HepG2 (cell line): Measurements from ENCODE around the gene TPGS1. TPM values are rescaled to one million over a fixed set of nuclear protein-coding genes. Genes with fewer than 3 reads are reported as not detected.

Experiments used
- ATF7-NPFF ChIP-seq: sonication (generic); formaldehyde crosslinking; IDR thresholded peaks from 2 replicates; pipeline ENCODE4 v1.8.1; 2023; ENCODE audit warnings: mild to moderate bottlenecking, low read depth, missing genetic modification reagents, moderate library complexity
- CHD2 ChIP-seq: IDR thresholded peaks from 2 replicates; pipeline ENCODE4 v1.6.1; 2011; ENCODE audit warnings: low read depth, low read length, improper control_type of control experiment
- DMAP1 ChIP-seq: IDR thresholded peaks from 2 replicates; pipeline ENCODE4 v1.6.1; 2016
- ELF4 ChIP-seq: sonication (generic); formaldehyde crosslinking; IDR thresholded peaks from 2 replicates; pipeline ENCODE4 v1.5.0; 2020; ENCODE audit warnings: missing genetic modification reagents, mild to moderate bottlenecking, moderate library complexity, borderline replicate concordance
- GATA4 ChIP-seq: sonication (generic); IDR thresholded peaks from 2 replicates; pipeline ENCODE4 v1.6.1; 2016; ENCODE audit warnings: antibody characterized with exemption, low read depth, borderline replicate concordance
- GLI4 ChIP-seq: sonication (generic); formaldehyde crosslinking; IDR thresholded peaks from 2 replicates; pipeline ENCODE4 v1.5.1; 2020; ENCODE audit warnings: missing genetic modification reagents, mild to moderate bottlenecking, moderate library complexity, borderline replicate concordance
- ISL2 ChIP-seq: sonication (generic); formaldehyde crosslinking; IDR thresholded peaks from 2 replicates; pipeline ENCODE4 v1.5.0; 2020; ENCODE audit warnings: missing genetic modification reagents
- KLF6 ChIP-seq: IDR thresholded peaks from 2 replicates; pipeline ENCODE4 v1.8.0; 2016; ENCODE audit warnings: missing biosample characterization, missing genetic modification reagents
- KMT2A ChIP-seq: sonication (generic); formaldehyde crosslinking; IDR thresholded peaks from 2 replicates; pipeline ENCODE4 v1.4.0; 2020; ENCODE audit warnings: missing genetic modification reagents
- MAX ChIP-seq: IDR thresholded peaks from 2 replicates; pipeline ENCODE4 v1.6.1; 2012; ENCODE audit warnings: inconsistent platforms
- MZF1 ChIP-seq: sonication (generic); formaldehyde crosslinking; IDR thresholded peaks from 2 replicates; pipeline ENCODE4 v1.8.1; 2023; ENCODE audit warnings: mild to moderate bottlenecking, missing genetic modification reagents, borderline replicate concordance
- PHF21A ChIP-seq: sonication (generic); formaldehyde crosslinking; IDR thresholded peaks from 2 replicates; pipeline ENCODE4 v1.5.0; 2020; ENCODE audit warnings: mild to moderate bottlenecking, missing genetic modification reagents
- PRPF4 ChIP-seq: fragments of 200-400 bp; formaldehyde crosslinking; IDR thresholded peaks from 2 replicates; pipeline ENCODE4 v1.6.1; 2016; ENCODE audit warnings: low read length, low read depth; ENCODE audit not compliant: poor library complexity, severe bottlenecking
- STAG1 ChIP-seq: sonication (generic); formaldehyde crosslinking; IDR thresholded peaks from 2 replicates; pipeline ENCODE4 v1.4.0; 2020; ENCODE audit warnings: missing genetic modification reagents
- THAP11 ChIP-seq: IDR thresholded peaks from 2 replicates; pipeline ENCODE4 v1.6.1; 2016; ENCODE audit warnings: missing biosample characterization, missing genetic modification reagents
- YEATS4 ChIP-seq: sonication (generic); formaldehyde crosslinking; IDR thresholded peaks from 2 replicates; pipeline ENCODE4 v1.4.0; 2020; ENCODE audit warnings: missing genetic modification reagents, borderline replicate concordance
- YY1 ChIP-seq: IDR thresholded peaks from 2 replicates; pipeline ENCODE4 v1.6.1; 2011; ENCODE audit warnings: low read length, low read depth, moderate library complexity, mild to moderate bottlenecking; ENCODE audit not compliant: insufficient read depth, insufficient replicate concordance
- ZNF280B ChIP-seq: sonication (generic); formaldehyde crosslinking; IDR thresholded peaks from 2 replicates; pipeline ENCODE4 v1.5.0; 2020; ENCODE audit warnings: missing genetic modification reagents, mild to moderate bottlenecking, borderline replicate concordance
- ZNF335 ChIP-seq: sonication (generic); formaldehyde crosslinking; IDR thresholded peaks from 2 replicates; pipeline ENCODE4 v1.4.0; 2020; ENCODE audit warnings: missing genetic modification reagents
- ZNF34 ChIP-seq: sonication (generic); formaldehyde crosslinking; IDR thresholded peaks from 2 replicates; pipeline ENCODE4 v1.4.0; 2020; ENCODE audit warnings: mild to moderate bottlenecking, missing genetic modification reagents, borderline replicate concordance
- ZNF644 ChIP-seq: IDR thresholded peaks from 2 replicates; pipeline ENCODE4 v1.6.1; 2016; ENCODE audit warnings: low read depth
- polyA plus RNA-seq, 8 experiments: library from polyadenylated mRNA; depleted of rRNA in 3 of 8; stranded (reverse) in 7 of 8; unstranded in 1 of 8; fragments of >200 nt; fragmentation: Illumina TruSeq in 4 of 8; extraction: Trizol in 4 of 8; gene quantifications; 2 replicates each; pipeline versions ENCODE4 v1.2.1 to v1.2.3, GENCODE V29; 2011 to 2016; ENCODE audit warnings: low read depth in 4 of 8, missing spikeins in 1 of 8, mixed read lengths in 1 of 8; ENCODE audit not compliant: insufficient read depth in 1 of 8
- total RNA-seq, 5 experiments: library from RNA; depleted of rRNA; stranded (reverse); fragments of >200 nt; fragmentation: Illumina TruSeq; extraction: Trizol; gene quantifications; 2 replicates each; pipeline ENCODE4 v1.2.3, GENCODE V29; 2016; ENCODE audit warnings: low read depth in 1 of 5
- TF ChIP-seq, protein P1 (sequence below), 2 experiments: sonication (generic) in 1 of 2; formaldehyde crosslinking in 1 of 2; IDR thresholded peaks; 2 replicates each; pipeline versions ENCODE4 v1.4.0 to v1.6.1; 2018 to 2020; ENCODE audit warnings: missing genetic modification reagents in 2 of 2, borderline replicate concordance in 1 of 2, low read depth in 1 of 2, mild to moderate bottlenecking in 1 of 2, missing biosample characterization in 1 of 2
- TF ChIP-seq, protein P2 (sequence below): sonication (generic); formaldehyde crosslinking; IDR thresholded peaks from 2 replicates; pipeline ENCODE4 v1.5.1; 2020; ENCODE audit warnings: missing genetic modification reagents, mild to moderate bottlenecking, borderline replicate concordance

Gene TPGS1
- total and polyA plus RNA-seq, 2 of the 13 experiments (the other 11 are each of a cell fraction or from before 2014, with no cell fraction given), result 1.1 to 6.2 TPM

GRCh38 chr19:510606-511100 is 3.4 kb downstream of the TPGS1 start (continued):
- TF ChIP-seq ZNF280B (CRISPR knock-in tag) (peak; percentile 47; the same call in 1 of the 2 replicates), YEATS4 (CRISPR knock-in tag) (peak; percentile 54; the same call in 1 of the 2 replicates), YY1 (peak; percentile 62), MAX (peak; percentile 88), CHD2 (no peak), MZF1 (CRISPR knock-in tag) (no peak), PHF21A (CRISPR knock-in tag) (0 out of 2 replicates have a peak, but pooled peaks have one; percentile 16), KMT2A (CRISPR knock-in tag) (peak; percentile 35; the same call in 1 of the 2 replicates), DMAP1 (CRISPR knock-in tag) (peak; percentile 62), ISL2 (no peak), GLI4 (no peak), PRPF4 (no peak), ZNF34 (CRISPR knock-in tag) (0 out of 2 replicates have a peak, but pooled peaks have one; percentile 54), ZNF644 (CRISPR knock-in tag) (peak; percentile 75; the same call in 1 of the 2 replicates), ELF4 (CRISPR knock-in tag) (no peak), GATA4 (no peak), ATF7-NPFF (CRISPR knock-in tag) (no peak), KLF6 (CRISPR knock-in tag) (0 out of 2 replicates have a peak, but pooled peaks have one; percentile 46), THAP11 (peak; percentile 89), STAG1 (CRISPR knock-in tag) (peak; percentile 85), ZNF335 (CRISPR knock-in tag) (no peak)
- TF ChIP-seq, protein P1, sequence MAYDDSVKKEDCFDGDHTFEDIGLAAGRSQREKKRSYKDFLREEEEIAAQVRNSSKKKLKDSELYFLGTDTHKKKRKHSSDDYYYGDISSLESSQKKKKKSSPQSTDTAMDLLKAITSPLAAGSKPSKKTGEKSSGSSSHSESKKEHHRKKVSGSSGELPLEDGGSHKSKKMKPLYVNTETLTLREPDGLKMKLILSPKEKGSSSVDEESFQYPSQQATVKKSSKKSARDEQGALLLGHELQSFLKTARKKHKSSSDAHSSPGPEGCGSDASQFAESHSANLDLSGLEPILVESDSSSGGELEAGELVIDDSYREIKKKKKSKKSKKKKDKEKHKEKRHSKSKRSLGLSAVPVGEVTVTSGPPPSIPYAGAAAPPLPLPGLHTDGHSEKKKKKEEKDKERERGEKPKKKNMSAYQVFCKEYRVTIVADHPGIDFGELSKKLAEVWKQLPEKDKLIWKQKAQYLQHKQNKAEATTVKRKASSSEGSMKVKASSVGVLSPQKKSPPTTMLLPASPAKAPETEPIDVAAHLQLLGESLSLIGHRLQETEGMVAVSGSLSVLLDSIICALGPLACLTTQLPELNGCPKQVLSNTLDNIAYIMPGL (CRISPR knock-in tag; IDR thresholded peaks at IDR 0.05; ENCODE audit: borderline replicate concordance in 1 of 2, low read depth in 1 of 2), result peak; percentile 96
- TF ChIP-seq, protein P2, sequence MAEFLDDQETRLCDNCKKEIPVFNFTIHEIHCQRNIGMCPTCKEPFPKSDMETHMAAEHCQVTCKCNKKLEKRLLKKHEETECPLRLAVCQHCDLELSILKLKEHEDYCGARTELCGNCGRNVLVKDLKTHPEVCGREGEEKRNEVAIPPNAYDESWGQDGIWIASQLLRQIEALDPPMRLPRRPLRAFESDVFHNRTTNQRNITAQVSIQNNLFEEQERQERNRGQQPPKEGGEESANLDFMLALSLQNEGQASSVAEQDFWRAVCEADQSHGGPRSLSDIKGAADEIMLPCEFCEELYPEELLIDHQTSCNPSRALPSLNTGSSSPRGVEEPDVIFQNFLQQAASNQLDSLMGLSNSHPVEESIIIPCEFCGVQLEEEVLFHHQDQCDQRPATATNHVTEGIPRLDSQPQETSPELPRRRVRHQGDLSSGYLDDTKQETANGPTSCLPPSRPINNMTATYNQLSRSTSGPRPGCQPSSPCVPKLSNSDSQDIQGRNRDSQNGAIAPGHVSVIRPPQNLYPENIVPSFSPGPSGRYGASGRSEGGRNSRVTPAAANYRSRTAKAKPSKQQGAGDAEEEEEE, result no peak
